A549 (cell line): ENCODE data around the gene ADARB2. TPM values are rescaled to one million over a fixed set of nuclear protein-coding genes. Genes with fewer than 3 reads are reported as not detected.

ENCODE experiments used
- ATAC-seq, 2 experiments: fragments of 200-7000 bp in 1 of 2; fragments of >200 bp in 1 of 2; cut with Nextera tagmentation in 1 of 2; cut with Tn5 transposase in 1 of 2; 3 replicates each; pipeline versions ENCODE4 v1.8.0 to v1.9.1; 2018 to 2020; ENCODE audit warnings: mild to moderate bottlenecking in 1 of 2, moderate library complexity in 1 of 2
- CTCF ChIA-PET: fragments of 300-600 bp; sonication (Branson Sonifier 250); formaldehyde crosslinking; extraction: SDS; loops from one replicate; lab custom pipeline; 2021; ENCODE audit warnings: antibody characterized with exemption, inconsistent platforms; lab: Yijun Ruan, JAX
- POLR2A ChIA-PET: fragments of 350-600 bp; formaldehyde crosslinking; extraction: SDS; loops from one replicate; lab custom pipeline; 2021; ENCODE audit warnings: antibody characterized with exemption, inconsistent platforms; lab: Yijun Ruan, JAX
- DNase-seq, 2 experiments: peaks; one replicate each; pipeline versions ENCODE4 v3.0.0 to v3.0.0-alpha.2; 2011 to 2016; ENCODE audit warnings: low read depth in 1 of 2, low spot score in 1 of 2
- FAIRE-seq: peaks from 2 replicates; lab custom pipeline; 2011; peaks lifted over from hg19 to GRCh38; lab: Jason Lieb, UNC
- H3K27ac ChIP-seq, 2 experiments: fragments of >200 bp; sonication (Bioruptor Twin); formaldehyde crosslinking; 3 replicates each; pipeline ENCODE4 v1.5.1; 2016 to 2017
- H3K4me1 ChIP-seq: fragments of >200 bp; sonication (Bioruptor Twin); formaldehyde crosslinking; 3 replicates; pipeline ENCODE4 v1.6.1; 2016
- H3K4me2 ChIP-seq: fragments of >200 bp; sonication (Bioruptor Twin); formaldehyde crosslinking; 3 replicates; pipeline ENCODE4 v1.6.1; 2016
- H3K4me3 ChIP-seq: fragments of >200 bp; sonication (Bioruptor Twin); formaldehyde crosslinking; 3 replicates; pipeline ENCODE4 v1.5.1; 2016
- H3K9me3 ChIP-seq: fragments of >200 bp; sonication (Bioruptor Twin); formaldehyde crosslinking; 3 replicates; pipeline ENCODE4 v1.6.1; 2016
- BCL3 ChIP-seq: fragments of >200 bp; sonication (Bioruptor Twin); formaldehyde crosslinking; IDR thresholded peaks from 3 replicates; pipeline ENCODE4 v1.6.1; 2016
- CBX2 ChIP-seq: fragments of 200-600 bp; sonication (generic); IDR thresholded peaks from 2 replicates; pipeline ENCODE4 v1.6.1; 2016; ENCODE audit warnings: low read depth, mild to moderate bottlenecking, borderline replicate concordance
- CEBPB ChIP-seq, 2 experiments: fragments of >200 bp in 1 of 2; sonication (Bioruptor Twin) in 1 of 2; formaldehyde crosslinking in 1 of 2; IDR thresholded peaks; 2 replicates each; pipeline ENCODE4 v1.6.1; 2012 to 2016
- CHD2 ChIP-seq: fragments of 150-350 bp; IDR thresholded peaks from 2 replicates; pipeline ENCODE4 v1.6.1; 2014; ENCODE audit warnings: low read length; ENCODE audit not compliant: partially characterized antibody
- CHD4 ChIP-seq: fragments of 200-600 bp; sonication (generic); IDR thresholded peaks from 2 replicates; pipeline ENCODE4 v1.6.1; 2016; ENCODE audit warnings: antibody characterized with exemption, mild to moderate bottlenecking, borderline replicate concordance
- CTCF ChIP-seq: fragments of >200 bp; sonication (Bioruptor Twin); formaldehyde crosslinking; IDR thresholded peaks from 3 replicates; pipeline ENCODE4 v1.5.1; 2016
- ELK1 ChIP-seq: fragments of 150-350 bp; IDR thresholded peaks from 2 replicates; pipeline ENCODE4 v1.6.1; 2014; ENCODE audit warnings: low read depth, mild to moderate bottlenecking, low read length
- FOSL2 ChIP-seq, 2 experiments: fragments of 450-650 bp in 1 of 2; fragments of >200 bp in 1 of 2; sonication (Bioruptor Twin) in 1 of 2; formaldehyde crosslinking; IDR thresholded peaks; 2 replicates each; pipeline versions ENCODE4 v1.5.0 to v1.6.1; 2016 to 2020; ENCODE audit warnings: mild to moderate bottlenecking in 1 of 2, moderate library complexity in 1 of 2
- HDAC2 ChIP-seq: fragments of 200-600 bp; sonication (generic); IDR thresholded peaks from 2 replicates; pipeline ENCODE4 v1.6.1; 2016
- JUNB ChIP-seq: fragments of >200 bp; sonication (Bioruptor Twin); formaldehyde crosslinking; IDR thresholded peaks from 2 replicates; pipeline ENCODE4 v1.6.1; 2016
- MAZ ChIP-seq: fragments of 150-350 bp; IDR thresholded peaks from 2 replicates; pipeline ENCODE4 v1.6.1; 2014; ENCODE audit warnings: antibody characterized with exemption, low read depth, low read length, borderline replicate concordance
- MYC ChIP-seq: IDR thresholded peaks from 2 replicates; pipeline ENCODE4 v1.6.1; 2012; ENCODE audit warnings: mild to moderate bottlenecking, inconsistent platforms, low read length, improper control_type of control experiment, borderline replicate concordance
- NFE2L2 ChIP-seq: fragments of 150-350 bp; conservative IDR thresholded peaks from 2 replicates; pipeline ENCODE4 v1.6.1; 2014; ENCODE audit warnings: low read length
- PBX3 ChIP-seq: IDR thresholded peaks from 2 replicates; pipeline ENCODE4 v1.6.1; 2012
- RARB ChIP-seq: fragments of 250-450 bp; sonication (Bioruptor Pico); IDR thresholded peaks from 2 replicates; pipeline ENCODE4 v1.8.0; 2021; ENCODE audit warnings: mild to moderate bottlenecking, moderate library complexity
- REST ChIP-seq: fragments of 200-600 bp; sonication (generic); IDR thresholded peaks from 2 replicates; pipeline ENCODE4 v1.6.1; 2016; ENCODE audit warnings: antibody characterized with exemption, mild to moderate bottlenecking, moderate library complexity
- RFX5 ChIP-seq: fragments of 450-650 bp; IDR thresholded peaks from 2 replicates; pipeline ENCODE4 v1.7.1; 2014; ENCODE audit warnings: antibody characterized with exemption, mild to moderate bottlenecking, moderate library complexity
- RNF2 ChIP-seq: fragments of 200-600 bp; sonication (generic); IDR thresholded peaks from 2 replicates; pipeline ENCODE4 v1.6.1; 2016; ENCODE audit warnings: low read depth, mild to moderate bottlenecking, antibody characterized with exemption, moderate library complexity, borderline replicate concordance
- TFCP2L1 ChIP-seq: fragments of 250-450 bp; sonication (Bioruptor Pico); IDR thresholded peaks from 2 replicates; pipeline ENCODE4 v1.5.0; 2021; ENCODE audit warnings: mild to moderate bottlenecking
- TP53 ChIP-seq: fragments of 250-450 bp; sonication (Bioruptor Pico); IDR thresholded peaks from 2 replicates; pipeline ENCODE4 v1.5.0; 2021; ENCODE audit warnings: mild to moderate bottlenecking, moderate library complexity
- ZFP36 ChIP-seq: fragments of 450-650 bp; IDR thresholded peaks from 2 replicates; pipeline ENCODE4 v1.6.1; 2014; ENCODE audit warnings: borderline replicate concordance; ENCODE audit not compliant: partially characterized antibody
- ZSCAN20 ChIP-seq: fragments of 250-450 bp; sonication (Bioruptor Pico); IDR thresholded peaks from 2 replicates; pipeline ENCODE4 v1.8.0; 2022; ENCODE audit warnings: mild to moderate bottlenecking, moderate library complexity
- WGBS: methylation state at CpG from one replicate; pipeline ENCODE4 v1.1.6; 2017; ENCODE audit errors: missing lambda C conversion rate; 5-methylcytosine and 5-hydroxymethylcytosine counted together
- polyA plus RNA-seq, 4 experiments: library from polyadenylated mRNA; depleted of rRNA in 3 of 4; stranded (reverse); fragments of >200 nt; fragmentation: RNase III in 1 of 4; extraction: RNeasy Plus Mini Kit Qiagen cat#74134 plus additional on column Dnase treatment in 1 of 4; gene quantifications; 2 replicates in 3 of 4; 3 replicates in 1 of 4; pipeline ENCODE4 v1.2.3, GENCODE V29; 2011 to 2017

Gene ADARB2
- polyA plus RNA-seq, 2 of the 4 experiments (the other 2 are of a cell fraction) = not detected

GRCh38 chr10:1171586-1171985, 565.7 kb downstream of the ADARB2 start (continued):
- TF ChIP-seq CTCF (no peak), ZSCAN20 (CRISPR knock-in tag) (no peak), CEBPB (IDR thresholded peaks at IDR 0.05) (no peak), MYC (no peak)

GRCh38 chr10:1171182-1171581, 566.1 kb downstream of the ADARB2 start:
- DNase-seq (no peak), FAIRE-seq (no peak), ATAC-seq (no peak)
- Histone ChIP-seq H3K9me3 (no peaks in the 10 kb centered on the region), H3K4me3 (no peak overlapping the region), H3K4me1 (no peaks in the 10 kb centered on the region), H3K27ac (no peak overlapping the region)
- ChIA-PET CTCF (no interaction called here), POLR2A (no interaction called here)
- WGBS = 34% methylated on average over 4 of the region's 4 CpGs
- TF ChIP-seq RFX5 (no peak), REST (no peak), JUNB (no peak), CBX2 (no peak), CHD4 (no peak), TP53 (no peak), NFE2L2 (no peak), RNF2 (no peak), HDAC2 (no peak), ZFP36 (no peak), CEBPB (IDR thresholded peaks at IDR 0.05) (no peak), FOSL2 (IDR thresholded peaks at IDR 0.05) (no peak), FOSL2 (CRISPR knock-in tag; IDR thresholded peaks at IDR 0.05) (no peak), MAZ (no peak), PBX3 (no peak), RARB (no peak), CHD2 (no peak), BCL3 (no peak), ELK1 (no peak), TFCP2L1 (no peak)
- TF ChIP-seq, all 56 proteins: peak for 0
- H3K4me2 ChIP-seq = no peak overlapping the region
